Peyer's patch (tissue), 4 donors: ENCODE measurements around the gene LMBR1L.

Experiments used
- CTCF ChIP-seq, 6 experiments: fragments of 450-650 bp in 4 of 6; fragments of 200-600 bp in 2 of 6; sonication (generic) in 1 of 6; IDR thresholded peaks; one replicate each; pipeline ENCODE4 v1.5.1; 2017 to 2019; ENCODE audit warnings: antibody characterized with exemption in 6 of 6, mild to moderate bottlenecking in 3 of 6, moderate library complexity in 1 of 6
- POLR2A ChIP-seq, 2 donors: fragments of 450-650 bp; IDR thresholded peaks; one replicate each; pipeline ENCODE4 v1.5.1; 2017; ENCODE audit warnings: antibody characterized with exemption in 2 of 2, mild to moderate bottlenecking in 2 of 2, moderate library complexity in 2 of 2

- TF ChIP-seq CTCF (IDR thresholded peaks at IDR 0.05): no peak
- TF ChIP-seq POLR2A (IDR thresholded peaks at IDR 0.05): no peak
These were observed 30.9 kb downstream of the LMBR1L start for GRCh38 chr12:49079793-49080192.
